Lower leg skin (tissue), 4 donors: ENCODE data around the gene CHTOP. TPM values are rescaled to one million over a fixed set of nuclear protein-coding genes. Genes with fewer than 3 reads are reported as not detected.

ENCODE experiments used
- DNase-seq, 2 donors: peaks; one replicate each; pipeline ENCODE4 v3.0.0-alpha.2; 2019; ENCODE audit warnings: low spot score in 2 of 2
- H3K4me3 ChIP-seq: fragments of 200-600 bp; sonication (generic); 2 replicates; pipeline ENCODE4 v1.5.1; 2017; ENCODE audit warnings: mild to moderate bottlenecking, low read depth; ENCODE audit not compliant: poor library complexity, severe bottlenecking
- POLR2A ChIP-seq, 2 donors: fragments of 450-650 bp; IDR thresholded peaks; one replicate each; pipeline ENCODE4 v1.6.1; 2016 to 2017; ENCODE audit warnings: antibody characterized with exemption in 2 of 2, mild to moderate bottlenecking in 1 of 2, moderate library complexity in 1 of 2
- WGBS, 2 donors: methylation state at CpG; one replicate each; pipeline ENCODE4 v1.1.5; 2018; 5-methylcytosine and 5-hydroxymethylcytosine counted together
- intact Hi-C: fragments of 100-400 bp; cut with DNase I; formaldehyde crosslinking; loops from one replicate; pipeline ENCODE4 v1.15.0; 2023; ENCODE audit warnings: low total_unique reads
- total RNA-seq, 4 donors: library from RNA; depleted of rRNA; stranded (reverse); fragments of >200 nt; gene quantifications; one replicate each; pipeline ENCODE4 v1.1.0, GENCODE V29; 2016
- TF ChIP-seq, protein P1 (sequence below), 3 donors: fragments of 450-650 bp; IDR thresholded peaks; one replicate each; pipeline ENCODE4 v1.5.1; 2016; ENCODE audit warnings: antibody characterized with exemption in 3 of 3, mild to moderate bottlenecking in 3 of 3, moderate library complexity in 2 of 3

CHTOP gene
- total RNA-seq, 4 donors from 2014 or later = 56.1 to 86.9 (median 65.5) TPM

DNA sequence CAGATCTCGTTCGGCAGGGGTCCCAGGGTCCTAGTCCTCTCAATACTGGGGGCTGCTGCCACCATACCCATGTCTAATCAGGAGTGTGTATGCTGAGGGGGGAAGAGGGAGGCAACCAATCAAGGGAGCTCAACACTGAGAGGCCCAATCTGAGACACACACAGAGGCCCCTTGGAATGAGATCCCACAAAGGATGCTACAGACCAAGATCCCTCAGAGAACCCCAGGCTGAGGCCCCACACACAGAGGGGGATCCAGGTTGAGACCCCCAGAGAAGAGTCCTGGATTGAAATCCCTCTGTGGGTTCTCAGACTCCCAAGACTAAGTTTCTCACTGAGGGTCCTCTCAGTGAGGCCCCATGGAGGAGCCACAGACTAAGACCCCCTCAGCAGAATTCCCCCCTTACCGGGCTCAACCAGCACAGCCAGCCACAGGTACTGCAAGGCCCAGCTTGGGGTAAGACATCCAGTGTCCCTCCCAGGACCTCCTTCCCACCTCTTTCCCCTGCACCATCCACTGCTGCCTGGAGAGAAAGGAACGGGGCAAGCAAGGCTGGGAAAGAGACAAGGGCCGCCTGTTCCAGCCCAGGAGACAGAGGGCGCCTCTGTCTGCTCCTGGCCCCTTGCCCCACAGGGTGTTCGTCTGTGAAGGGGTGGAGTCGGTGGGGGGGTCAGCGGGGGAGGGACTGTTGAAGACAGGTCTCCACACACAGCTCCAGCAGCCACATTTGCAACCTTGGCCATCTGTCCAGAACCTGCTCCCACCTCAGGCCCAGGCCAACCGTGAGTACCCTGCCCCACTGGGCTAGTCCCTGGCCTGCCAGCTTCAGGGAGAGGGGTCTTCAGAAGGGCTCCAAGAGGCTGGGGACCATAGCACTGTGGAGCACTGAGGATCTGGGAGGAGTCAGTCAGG lies 5.9 kb upstream of the CHTOP start, which contains the start of gene S100A1:
Gene S100A1 (plus strand): TSS at position 720 of the 912 bp plus-strand sequence. CDS start 2,088 bp downstream, outside the sequence.
- peak in 1 of 2 donors; percentile 89 for DNase-seq

DNA sequence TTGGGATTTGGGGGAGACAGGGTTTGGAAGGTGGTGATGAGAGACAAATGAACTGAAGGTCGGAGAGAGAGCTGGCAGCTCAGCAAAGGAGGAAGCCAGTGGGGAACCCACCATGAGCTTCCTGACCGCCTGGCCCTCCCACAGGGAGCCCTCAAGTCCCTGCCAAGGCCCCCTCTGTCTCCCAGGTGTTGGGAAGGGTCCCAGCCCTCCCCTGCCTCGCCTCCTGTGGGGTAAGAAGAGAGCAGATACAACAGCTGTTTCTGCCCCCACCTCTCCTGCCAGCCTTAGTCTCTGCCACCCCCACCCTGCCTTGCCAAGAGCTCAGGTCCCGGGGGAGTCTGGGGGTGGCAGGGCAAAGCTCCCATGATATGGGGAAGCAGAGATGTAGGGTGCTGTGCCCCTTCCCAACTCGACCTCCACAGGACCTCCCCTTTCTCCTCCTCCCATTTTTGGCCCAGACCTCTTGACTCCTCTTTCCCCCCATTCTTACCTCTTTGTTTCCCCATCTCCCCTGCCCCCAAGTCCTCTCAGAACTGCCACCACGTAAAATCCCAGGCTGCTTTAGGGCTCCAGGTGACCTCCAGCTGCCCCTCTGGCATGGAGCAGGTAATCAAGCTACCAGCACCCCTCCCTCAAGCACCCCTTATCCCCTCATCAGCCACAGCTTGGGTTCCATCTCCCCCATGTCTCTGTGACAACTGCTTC lies 5.1 kb upstream of the CHTOP start:
- intact Hi-C loops = loop anchor here (10.0 kb wide), 1 partner anchor 94 kb away; the partner anchor contains the start of gene S100A6
- DNase-seq = peak in 1 of 2 donors; percentile 85
- no peak overlapping the region for H3K4me3 ChIP-seq
- no peak for TF ChIP-seq POLR2A (IDR thresholded peaks at IDR 0.05)
- TF ChIP-seq, protein P1, sequence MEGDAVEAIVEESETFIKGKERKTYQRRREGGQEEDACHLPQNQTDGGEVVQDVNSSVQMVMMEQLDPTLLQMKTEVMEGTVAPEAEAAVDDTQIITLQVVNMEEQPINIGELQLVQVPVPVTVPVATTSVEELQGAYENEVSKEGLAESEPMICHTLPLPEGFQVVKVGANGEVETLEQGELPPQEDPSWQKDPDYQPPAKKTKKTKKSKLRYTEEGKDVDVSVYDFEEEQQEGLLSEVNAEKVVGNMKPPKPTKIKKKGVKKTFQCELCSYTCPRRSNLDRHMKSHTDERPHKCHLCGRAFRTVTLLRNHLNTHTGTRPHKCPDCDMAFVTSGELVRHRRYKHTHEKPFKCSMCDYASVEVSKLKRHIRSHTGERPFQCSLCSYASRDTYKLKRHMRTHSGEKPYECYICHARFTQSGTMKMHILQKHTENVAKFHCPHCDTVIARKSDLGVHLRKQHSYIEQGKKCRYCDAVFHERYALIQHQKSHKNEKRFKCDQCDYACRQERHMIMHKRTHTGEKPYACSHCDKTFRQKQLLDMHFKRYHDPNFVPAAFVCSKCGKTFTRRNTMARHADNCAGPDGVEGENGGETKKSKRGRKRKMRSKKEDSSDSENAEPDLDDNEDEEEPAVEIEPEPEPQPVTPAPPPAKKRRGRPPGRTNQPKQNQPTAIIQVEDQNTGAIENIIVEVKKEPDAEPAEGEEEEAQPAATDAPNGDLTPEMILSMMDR (IDR thresholded peaks at IDR 0.05) = no peak
- WGBS, 2 donors = 80 to 82% methylated on average over 6 of the region's 6 CpGs

More for the DNA sequence above, 5.9 kb upstream of the CHTOP start, which contains the start of gene S100A1:
- peak within 1 kb of the TSS; percentile 39 for H3K4me3 ChIP-seq
- no peak for TF ChIP-seq POLR2A (IDR thresholded peaks at IDR 0.05)
- TF ChIP-seq, protein P1 (IDR thresholded peaks at IDR 0.05) = no peak
- intact Hi-C loops = loop anchor here (10.0 kb wide), 1 partner anchor 93 kb away; the partner anchor contains the start of gene S100A6
- WGBS, 2 donors = 42 to 49% methylated on average over 10 of the region's 10 CpGs

DNA sequence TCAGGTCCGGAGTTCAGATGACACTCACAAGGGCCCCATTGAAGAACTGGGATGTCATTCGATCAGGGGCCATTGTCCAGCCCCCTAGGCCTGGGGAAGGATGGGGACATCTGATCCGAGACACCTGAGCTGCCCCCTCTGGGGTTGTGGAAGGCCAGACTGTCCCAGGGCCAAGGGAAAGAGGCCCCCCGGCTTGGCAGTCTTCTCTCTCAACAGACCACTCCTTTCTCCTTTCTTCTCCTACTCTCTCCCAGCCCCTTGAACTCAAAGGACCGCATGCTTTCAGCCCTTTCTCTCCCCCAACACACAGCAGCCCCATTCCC lies 4.6 kb upstream of the CHTOP start:
- no peak overlapping the region for H3K4me3 ChIP-seq
- TF ChIP-seq, protein P1 (IDR thresholded peaks at IDR 0.05) = no peak
- no peak for TF ChIP-seq POLR2A (IDR thresholded peaks at IDR 0.05)
- WGBS, 2 donors = 79 to 85% methylated on average over 5 of the region's 5 CpGs
- intact Hi-C loops = loop anchor here (10.0 kb wide), 1 partner anchor 95 kb away; the partner anchor contains the start of gene S100A6
- DNase-seq = no peak

- intact Hi-C loops = loop anchor here (10.0 kb wide), 1 partner anchor 95 kb away; the partner anchor contains the start of gene S100A6
- WGBS, 2 donors = 78 to 86% methylated on average over 1 of the region's 1 CpG
- no peak for DNase-seq
- TF ChIP-seq, protein P1 (IDR thresholded peaks at IDR 0.05) = no peak
- TF ChIP-seq POLR2A (IDR thresholded peaks at IDR 0.05) = no peak
- H3K4me3 ChIP-seq = no peak overlapping the region
Measured at GRCh38 chr1:153629971-153630370, 3.9 kb upstream of the CHTOP start.

DNA sequence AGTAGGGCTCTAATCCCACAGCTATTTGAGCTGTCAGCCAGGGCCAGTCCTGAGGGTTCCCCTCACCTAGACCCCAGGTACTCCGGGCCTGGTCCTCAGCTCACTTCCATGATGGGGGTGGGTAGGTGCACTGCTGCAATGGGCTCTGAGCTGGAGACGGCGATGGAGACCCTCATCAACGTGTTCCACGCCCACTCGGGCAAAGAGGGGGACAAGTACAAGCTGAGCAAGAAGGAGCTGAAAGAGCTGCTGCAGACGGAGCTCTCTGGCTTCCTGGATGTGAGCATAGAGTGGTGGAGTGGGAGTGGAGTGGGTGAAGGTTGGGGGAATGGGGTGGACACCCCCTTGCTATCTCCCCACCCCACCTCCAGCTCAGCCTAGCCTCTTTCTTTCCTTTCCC lies 3.5 kb upstream of the CHTOP start:
- no peak overlapping the region for H3K4me3 ChIP-seq
- no peak for DNase-seq
- TF ChIP-seq POLR2A (IDR thresholded peaks at IDR 0.05) = no peak
- TF ChIP-seq, protein P1 (IDR thresholded peaks at IDR 0.05) = no peak
- intact Hi-C loops = no loop called here
- WGBS, 2 donors = 85 to 86% methylated on average over 7 of the region's 7 CpGs
